GF-D8 (cell line): ENCODE results near the gene ZNF544.
"Not testable (repeated sequence)": the region's sequence is repeated elsewhere in the genome, so short reads cannot be mapped to it uniquely, and the experiment has no call there.

Experiments
- DNase-seq: peaks from one replicate; lab custom pipeline; 2025; lab: John Stamatoyannopoulos, UW

ZNF544 gene

GRCh38 chr19:58305065-58305931 is 76.6 kb downstream of the ZNF544 start, which contains the start of gene ERVK3-1:
Gene ERVK3-1 (plus strand): TSS chr19:58305377. CDS start chr19:58312169, 6,792 bp downstream.
- DNase-seq = peak; percentile 94

- DNase-seq = no peak
These were observed 77.2 kb downstream of the ZNF544 start for GRCh38 chr19:58305932-58306323.

- no peak for DNase-seq
These were observed 79.0 kb downstream of the ZNF544 start for GRCh38 chr19:58307736-58308135.

GRCh38 chr19:58310685-58311084 is 82.0 kb downstream of the ZNF544 start:
- not testable (repeated sequence) for DNase-seq

- no peak for DNase-seq
These were observed 82.7 kb downstream of the ZNF544 start for GRCh38 chr19:58311345-58311865.
